ENCODE measurements around the gene FOXE3.

DNA sequence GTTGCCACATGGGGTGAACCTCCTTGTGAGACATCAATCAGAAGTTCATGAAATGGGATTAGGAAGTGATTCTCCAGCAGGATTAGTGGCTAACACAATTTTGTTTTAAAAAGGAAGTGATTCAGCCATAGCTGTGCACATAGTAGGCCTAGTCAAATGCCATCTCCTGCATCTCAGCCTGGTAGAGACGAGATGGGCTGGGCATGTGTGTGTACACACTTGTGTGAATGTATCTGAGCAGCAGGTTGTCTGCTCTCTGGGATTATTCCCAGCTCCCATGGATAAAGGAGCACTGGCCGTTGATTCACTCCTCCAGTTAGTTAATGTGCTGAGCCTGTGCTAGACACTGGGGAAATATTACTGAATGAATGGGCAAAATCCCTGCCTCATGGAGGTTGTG lies 2.0 kb downstream of the FOXE3 start:
- TF ChIP-seq ZNF384 (IDR thresholded peaks at IDR 0.05; ENCODE audit: borderline replicate concordance, low read depth, low read length) = no peak
- no peak for TF ChIP-seq FOXK2 (IDR thresholded peaks at IDR 0.05)
- TF ChIP-seq, protein P1, sequence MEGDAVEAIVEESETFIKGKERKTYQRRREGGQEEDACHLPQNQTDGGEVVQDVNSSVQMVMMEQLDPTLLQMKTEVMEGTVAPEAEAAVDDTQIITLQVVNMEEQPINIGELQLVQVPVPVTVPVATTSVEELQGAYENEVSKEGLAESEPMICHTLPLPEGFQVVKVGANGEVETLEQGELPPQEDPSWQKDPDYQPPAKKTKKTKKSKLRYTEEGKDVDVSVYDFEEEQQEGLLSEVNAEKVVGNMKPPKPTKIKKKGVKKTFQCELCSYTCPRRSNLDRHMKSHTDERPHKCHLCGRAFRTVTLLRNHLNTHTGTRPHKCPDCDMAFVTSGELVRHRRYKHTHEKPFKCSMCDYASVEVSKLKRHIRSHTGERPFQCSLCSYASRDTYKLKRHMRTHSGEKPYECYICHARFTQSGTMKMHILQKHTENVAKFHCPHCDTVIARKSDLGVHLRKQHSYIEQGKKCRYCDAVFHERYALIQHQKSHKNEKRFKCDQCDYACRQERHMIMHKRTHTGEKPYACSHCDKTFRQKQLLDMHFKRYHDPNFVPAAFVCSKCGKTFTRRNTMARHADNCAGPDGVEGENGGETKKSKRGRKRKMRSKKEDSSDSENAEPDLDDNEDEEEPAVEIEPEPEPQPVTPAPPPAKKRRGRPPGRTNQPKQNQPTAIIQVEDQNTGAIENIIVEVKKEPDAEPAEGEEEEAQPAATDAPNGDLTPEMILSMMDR (IDR thresholded peaks at IDR 0.05 in 2 of 3, conservative IDR thresholded peaks at IDR 0.05 in 1 of 3; ENCODE audit: control insufficient read depth in 2 of 3, extremely low read depth in 1 of 3, insufficient read depth in 1 of 3, low read depth in 3 of 3, low read length in 3 of 3) = no peak
- no peak for TF ChIP-seq CBFB (IDR thresholded peaks at IDR 0.05; ENCODE audit: low read depth)
- no peak for TF ChIP-seq NR2C1 (IDR thresholded peaks at IDR 0.05)
- TF ChIP-seq HDAC2 (IDR thresholded peaks at IDR 0.05) = no peak
- TF ChIP-seq SIX5 (IDR thresholded peaks at IDR 0.05; ENCODE audit: low read depth, low read length, severe bottlenecking) = no peak
- no peak for TF ChIP-seq CBX3 (IDR thresholded peaks at IDR 0.05; ENCODE audit: borderline replicate concordance, low read depth)
- no peak for TF ChIP-seq DPF2 (IDR thresholded peaks at IDR 0.05)
